NT2/D1 (cell line): Measurements from ENCODE around the gene RELT.

Experiments
- SUZ12 ChIP-seq: IDR thresholded peaks from 2 replicates; pipeline ENCODE4 v1.6.1; 2011; ENCODE audit not compliant: insufficient read length, insufficient read depth; ENCODE audit errors: extremely low read depth
- YY1 ChIP-seq: IDR thresholded peaks from 2 replicates; pipeline ENCODE4 v1.6.1; 2011; ENCODE audit not compliant: insufficient read length, insufficient read depth
- ZNF274 ChIP-seq: IDR thresholded peaks from 2 replicates; pipeline ENCODE4 v1.6.1; 2011; ENCODE audit warnings: mild to moderate bottlenecking, low read depth, low read length

DNA sequence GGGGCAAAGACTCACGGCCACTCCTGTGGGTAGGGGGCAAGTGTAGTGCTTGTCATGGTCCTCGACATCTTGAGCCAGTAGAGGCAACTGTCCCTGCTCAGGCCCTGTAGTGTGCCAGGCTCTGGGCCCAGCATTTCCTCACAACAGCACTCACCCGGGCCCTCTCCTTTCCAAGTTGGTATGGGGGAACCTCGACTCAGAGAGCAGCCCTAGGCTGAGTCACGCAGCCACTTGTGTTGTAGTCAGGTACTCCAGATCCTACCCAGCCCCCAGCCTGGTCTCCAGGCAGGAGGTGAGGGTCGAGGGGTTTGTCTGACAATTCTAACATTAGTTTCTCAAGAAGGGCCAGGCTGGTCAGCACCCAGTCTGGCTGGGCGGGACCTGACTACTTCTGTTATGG is 4.1 kb downstream of the RELT start:
- no peak for TF ChIP-seq ZNF274
- TF ChIP-seq YY1, result no peak
- TF ChIP-seq SUZ12, result no peak
